Type B pancreatic cell (in vitro differentiated cells): ENCODE measurements around the gene RNF135. TPM values are rescaled to one million over a fixed set of nuclear protein-coding genes. Genes with fewer than 3 reads are reported as not detected.

Experiments
- DNase-seq: peaks from one replicate; pipeline ENCODE4 v3.0.0; 2021; ENCODE audit warnings: mixed read lengths; ENCODE audit not compliant: unreplicated experiment; ENCODE audit errors: extremely low spot score
- H3K27ac Mint-ChIP-seq: 2 replicates; pipeline ENCODE4 v1.8.0; 2021; ENCODE audit warnings: mild to moderate bottlenecking, mixed read lengths
- H3K27me3 Mint-ChIP-seq: 2 replicates; pipeline ENCODE4 v1.8.0; 2021; ENCODE audit warnings: mixed read lengths
- H3K36me3 Mint-ChIP-seq: 2 replicates; pipeline ENCODE4 v1.8.0; 2021; ENCODE audit warnings: mixed read lengths
- H3K4me1 Mint-ChIP-seq: one replicate; pipeline ENCODE4 v1.8.0; 2021; ENCODE audit warnings: mixed read lengths; ENCODE audit not compliant: unreplicated experiment
- H3K4me3 Mint-ChIP-seq: 2 replicates; pipeline ENCODE4 v1.8.0; 2021; ENCODE audit warnings: mild to moderate bottlenecking, mixed read lengths
- H3K9me3 Mint-ChIP-seq: 2 replicates; pipeline ENCODE4 v1.8.0; 2021; ENCODE audit warnings: mixed read lengths
- total RNA-seq: library from RNA; stranded (reverse); gene quantifications from 2 replicates; pipeline ENCODE4 v1.2.1, GENCODE V29; 2021; ENCODE audit warnings: low replicate concordance
- TF ChIP-seq, protein P1 (sequence below): fragments of 200-600 bp; sonication (generic); conservative IDR thresholded peaks from 2 replicates; pipeline ENCODE4 v1.5.0; 2021; ENCODE audit warnings: antibody characterized with exemption, mild to moderate bottlenecking

Gene RNF135
- total RNA-seq, 1 donor from 2014 or later, result 8.8 TPM

DNA sequence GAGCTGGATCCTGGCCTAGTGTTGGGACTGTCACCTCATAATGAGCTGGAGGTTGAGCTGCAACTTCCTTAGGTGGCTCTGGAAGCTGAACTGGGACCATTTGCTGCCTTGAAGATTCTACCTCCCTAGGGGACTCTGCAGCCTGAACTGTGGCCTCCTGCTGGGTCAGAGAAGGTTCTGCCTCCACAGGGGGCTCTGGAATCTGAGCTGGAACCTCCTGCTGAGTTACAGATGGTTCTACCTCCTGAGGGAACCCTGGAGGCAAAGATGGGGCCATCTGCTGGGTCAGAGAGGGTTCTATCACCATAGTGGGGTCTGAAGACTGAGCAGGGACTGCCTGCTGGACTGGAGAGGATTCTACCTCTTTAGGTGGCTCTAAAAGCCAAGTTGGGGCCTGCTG lies 77.3 kb downstream of the RNF135 start:
- Mint-ChIP-seq H3K4me1 (peaks cover 6% of the 10 kb centered on the region), H3K36me3 (peaks cover 5% of the 10 kb centered on the region), H3K9me3 (peaks cover 10% of the 10 kb centered on the region), H3K4me3 (no peak overlapping the region), H3K27ac (no peak overlapping the region), H3K27me3 (no peaks in the 10 kb centered on the region)
- no peak for DNase-seq
- TF ChIP-seq, protein P1, sequence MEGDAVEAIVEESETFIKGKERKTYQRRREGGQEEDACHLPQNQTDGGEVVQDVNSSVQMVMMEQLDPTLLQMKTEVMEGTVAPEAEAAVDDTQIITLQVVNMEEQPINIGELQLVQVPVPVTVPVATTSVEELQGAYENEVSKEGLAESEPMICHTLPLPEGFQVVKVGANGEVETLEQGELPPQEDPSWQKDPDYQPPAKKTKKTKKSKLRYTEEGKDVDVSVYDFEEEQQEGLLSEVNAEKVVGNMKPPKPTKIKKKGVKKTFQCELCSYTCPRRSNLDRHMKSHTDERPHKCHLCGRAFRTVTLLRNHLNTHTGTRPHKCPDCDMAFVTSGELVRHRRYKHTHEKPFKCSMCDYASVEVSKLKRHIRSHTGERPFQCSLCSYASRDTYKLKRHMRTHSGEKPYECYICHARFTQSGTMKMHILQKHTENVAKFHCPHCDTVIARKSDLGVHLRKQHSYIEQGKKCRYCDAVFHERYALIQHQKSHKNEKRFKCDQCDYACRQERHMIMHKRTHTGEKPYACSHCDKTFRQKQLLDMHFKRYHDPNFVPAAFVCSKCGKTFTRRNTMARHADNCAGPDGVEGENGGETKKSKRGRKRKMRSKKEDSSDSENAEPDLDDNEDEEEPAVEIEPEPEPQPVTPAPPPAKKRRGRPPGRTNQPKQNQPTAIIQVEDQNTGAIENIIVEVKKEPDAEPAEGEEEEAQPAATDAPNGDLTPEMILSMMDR, result no peak

DNA sequence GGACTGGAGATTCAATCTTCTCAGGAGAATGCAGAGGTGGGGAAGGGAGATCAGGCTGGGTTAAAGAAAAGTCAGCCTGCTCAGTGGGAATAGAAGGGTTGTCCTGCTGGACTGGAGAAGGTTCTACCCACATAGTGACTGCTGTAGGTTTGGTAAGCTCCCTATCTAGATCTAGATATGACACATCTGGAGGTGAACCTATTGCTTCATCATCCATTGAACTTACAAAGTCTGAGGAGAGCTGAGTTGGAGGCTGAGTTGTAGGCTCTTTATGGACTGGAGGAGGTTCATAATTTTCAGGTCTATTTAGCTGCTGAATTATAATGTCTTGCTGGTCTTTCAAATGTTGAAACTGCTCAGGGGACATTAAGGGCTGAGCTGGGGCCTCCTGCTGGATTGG lies 77.9 kb downstream of the RNF135 start:
- Mint-ChIP-seq H3K4me3 (no peak overlapping the region), H3K36me3 (peaks cover 5% of the 10 kb centered on the region), H3K27me3 (no peaks in the 10 kb centered on the region), H3K27ac (no peak overlapping the region), H3K4me1 (peaks cover 6% of the 10 kb centered on the region), H3K9me3 (peaks cover 10% of the 10 kb centered on the region)
- DNase-seq, result no peak
- TF ChIP-seq, protein P1, result no peak

Other genes starting within 250 kb of the RNF135 start
- gene CRLF3, start 146.3 kb upstream of the RNF135 start, total RNA-seq, result 7.5 and 9.0 TPM in 2 replicates
- gene ATAD5, start 139.1 kb upstream of the RNF135 start, total RNA-seq, result 5.8 and 14.3 TPM in 2 replicates
- 17.8 and 19.4 TPM in 2 replicates for gene TEFM, start 64.8 kb upstream of the RNF135 start, total RNA-seq
- 1.4 and 2.6 TPM in 2 replicates for gene ADAP2, start 49.1 kb upstream of the RNF135 start, total RNA-seq
- gene NF1, start 123.9 kb downstream of the RNF135 start, total RNA-seq, result 62.6 and 69.9 TPM in 2 replicates